ENCODE measurements around the gene RIPK3.

DNA sequence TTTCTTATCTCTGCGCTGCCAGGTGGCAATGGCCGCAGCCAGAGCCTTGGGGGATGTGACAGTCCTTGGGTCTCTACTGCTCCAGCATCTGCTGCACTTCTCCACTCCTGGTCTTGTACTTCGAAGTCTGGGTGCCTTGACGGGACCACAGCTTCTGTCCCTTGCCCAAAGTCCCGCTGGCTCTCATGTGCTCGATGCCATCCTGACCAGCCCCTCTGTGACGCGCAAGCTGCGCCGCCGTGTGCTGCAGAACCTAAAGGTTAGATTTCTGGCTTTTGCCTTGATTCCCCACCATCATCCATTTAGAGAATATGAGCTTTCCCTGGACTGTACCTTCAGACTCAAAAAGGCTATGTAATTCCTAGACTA is 35.8 kb downstream of the RIPK3 start:
- TF ChIP-seq, protein P1, sequence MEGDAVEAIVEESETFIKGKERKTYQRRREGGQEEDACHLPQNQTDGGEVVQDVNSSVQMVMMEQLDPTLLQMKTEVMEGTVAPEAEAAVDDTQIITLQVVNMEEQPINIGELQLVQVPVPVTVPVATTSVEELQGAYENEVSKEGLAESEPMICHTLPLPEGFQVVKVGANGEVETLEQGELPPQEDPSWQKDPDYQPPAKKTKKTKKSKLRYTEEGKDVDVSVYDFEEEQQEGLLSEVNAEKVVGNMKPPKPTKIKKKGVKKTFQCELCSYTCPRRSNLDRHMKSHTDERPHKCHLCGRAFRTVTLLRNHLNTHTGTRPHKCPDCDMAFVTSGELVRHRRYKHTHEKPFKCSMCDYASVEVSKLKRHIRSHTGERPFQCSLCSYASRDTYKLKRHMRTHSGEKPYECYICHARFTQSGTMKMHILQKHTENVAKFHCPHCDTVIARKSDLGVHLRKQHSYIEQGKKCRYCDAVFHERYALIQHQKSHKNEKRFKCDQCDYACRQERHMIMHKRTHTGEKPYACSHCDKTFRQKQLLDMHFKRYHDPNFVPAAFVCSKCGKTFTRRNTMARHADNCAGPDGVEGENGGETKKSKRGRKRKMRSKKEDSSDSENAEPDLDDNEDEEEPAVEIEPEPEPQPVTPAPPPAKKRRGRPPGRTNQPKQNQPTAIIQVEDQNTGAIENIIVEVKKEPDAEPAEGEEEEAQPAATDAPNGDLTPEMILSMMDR (conservative IDR thresholded peaks at IDR 0.05; ENCODE audit: low read depth in 2 of 2), result no peak
- TF ChIP-seq POLR2AphosphoS5 (IDR thresholded peaks at IDR 0.05; ENCODE audit: low read depth), result no peak
- TF ChIP-seq EZH2phosphoT487 (IDR thresholded peaks at IDR 0.05; ENCODE audit: unreplicated experiment), result no peak
- TF ChIP-seq NANOG (IDR thresholded peaks at IDR 0.05; ENCODE audit: borderline replicate concordance), result no peak
- TF ChIP-seq EZH2 (IDR thresholded peaks at IDR 0.05; ENCODE audit: low read depth, unreplicated experiment), result no peak
- no peak for TF ChIP-seq JUNB (IDR thresholded peaks at IDR 0.05; ENCODE audit: unreplicated experiment)
- TF ChIP-seq CREB1 (CRISPR knock-in tag; IDR thresholded peaks at IDR 0.05; ENCODE audit: low read depth), result no peak
- TF ChIP-seq, protein P2, sequence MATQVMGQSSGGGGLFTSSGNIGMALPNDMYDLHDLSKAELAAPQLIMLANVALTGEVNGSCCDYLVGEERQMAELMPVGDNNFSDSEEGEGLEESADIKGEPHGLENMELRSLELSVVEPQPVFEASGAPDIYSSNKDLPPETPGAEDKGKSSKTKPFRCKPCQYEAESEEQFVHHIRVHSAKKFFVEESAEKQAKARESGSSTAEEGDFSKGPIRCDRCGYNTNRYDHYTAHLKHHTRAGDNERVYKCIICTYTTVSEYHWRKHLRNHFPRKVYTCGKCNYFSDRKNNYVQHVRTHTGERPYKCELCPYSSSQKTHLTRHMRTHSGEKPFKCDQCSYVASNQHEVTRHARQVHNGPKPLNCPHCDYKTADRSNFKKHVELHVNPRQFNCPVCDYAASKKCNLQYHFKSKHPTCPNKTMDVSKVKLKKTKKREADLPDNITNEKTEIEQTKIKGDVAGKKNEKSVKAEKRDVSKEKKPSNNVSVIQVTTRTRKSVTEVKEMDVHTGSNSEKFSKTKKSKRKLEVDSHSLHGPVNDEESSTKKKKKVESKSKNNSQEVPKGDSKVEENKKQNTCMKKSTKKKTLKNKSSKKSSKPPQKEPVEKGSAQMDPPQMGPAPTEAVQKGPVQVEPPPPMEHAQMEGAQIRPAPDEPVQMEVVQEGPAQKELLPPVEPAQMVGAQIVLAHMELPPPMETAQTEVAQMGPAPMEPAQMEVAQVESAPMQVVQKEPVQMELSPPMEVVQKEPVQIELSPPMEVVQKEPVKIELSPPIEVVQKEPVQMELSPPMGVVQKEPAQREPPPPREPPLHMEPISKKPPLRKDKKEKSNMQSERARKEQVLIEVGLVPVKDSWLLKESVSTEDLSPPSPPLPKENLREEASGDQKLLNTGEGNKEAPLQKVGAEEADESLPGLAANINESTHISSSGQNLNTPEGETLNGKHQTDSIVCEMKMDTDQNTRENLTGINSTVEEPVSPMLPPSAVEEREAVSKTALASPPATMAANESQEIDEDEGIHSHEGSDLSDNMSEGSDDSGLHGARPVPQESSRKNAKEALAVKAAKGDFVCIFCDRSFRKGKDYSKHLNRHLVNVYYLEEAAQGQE (IDR thresholded peaks at IDR 0.05; ENCODE audit: unreplicated experiment), result no peak
- TF ChIP-seq, protein P3, sequence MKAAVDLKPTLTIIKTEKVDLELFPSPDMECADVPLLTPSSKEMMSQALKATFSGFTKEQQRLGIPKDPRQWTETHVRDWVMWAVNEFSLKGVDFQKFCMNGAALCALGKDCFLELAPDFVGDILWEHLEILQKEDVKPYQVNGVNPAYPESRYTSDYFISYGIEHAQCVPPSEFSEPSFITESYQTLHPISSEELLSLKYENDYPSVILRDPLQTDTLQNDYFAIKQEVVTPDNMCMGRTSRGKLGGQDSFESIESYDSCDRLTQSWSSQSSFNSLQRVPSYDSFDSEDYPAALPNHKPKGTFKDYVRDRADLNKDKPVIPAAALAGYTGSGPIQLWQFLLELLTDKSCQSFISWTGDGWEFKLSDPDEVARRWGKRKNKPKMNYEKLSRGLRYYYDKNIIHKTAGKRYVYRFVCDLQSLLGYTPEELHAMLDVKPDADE (IDR thresholded peaks at IDR 0.05), result no peak
- TF ChIP-seq, protein P4, sequence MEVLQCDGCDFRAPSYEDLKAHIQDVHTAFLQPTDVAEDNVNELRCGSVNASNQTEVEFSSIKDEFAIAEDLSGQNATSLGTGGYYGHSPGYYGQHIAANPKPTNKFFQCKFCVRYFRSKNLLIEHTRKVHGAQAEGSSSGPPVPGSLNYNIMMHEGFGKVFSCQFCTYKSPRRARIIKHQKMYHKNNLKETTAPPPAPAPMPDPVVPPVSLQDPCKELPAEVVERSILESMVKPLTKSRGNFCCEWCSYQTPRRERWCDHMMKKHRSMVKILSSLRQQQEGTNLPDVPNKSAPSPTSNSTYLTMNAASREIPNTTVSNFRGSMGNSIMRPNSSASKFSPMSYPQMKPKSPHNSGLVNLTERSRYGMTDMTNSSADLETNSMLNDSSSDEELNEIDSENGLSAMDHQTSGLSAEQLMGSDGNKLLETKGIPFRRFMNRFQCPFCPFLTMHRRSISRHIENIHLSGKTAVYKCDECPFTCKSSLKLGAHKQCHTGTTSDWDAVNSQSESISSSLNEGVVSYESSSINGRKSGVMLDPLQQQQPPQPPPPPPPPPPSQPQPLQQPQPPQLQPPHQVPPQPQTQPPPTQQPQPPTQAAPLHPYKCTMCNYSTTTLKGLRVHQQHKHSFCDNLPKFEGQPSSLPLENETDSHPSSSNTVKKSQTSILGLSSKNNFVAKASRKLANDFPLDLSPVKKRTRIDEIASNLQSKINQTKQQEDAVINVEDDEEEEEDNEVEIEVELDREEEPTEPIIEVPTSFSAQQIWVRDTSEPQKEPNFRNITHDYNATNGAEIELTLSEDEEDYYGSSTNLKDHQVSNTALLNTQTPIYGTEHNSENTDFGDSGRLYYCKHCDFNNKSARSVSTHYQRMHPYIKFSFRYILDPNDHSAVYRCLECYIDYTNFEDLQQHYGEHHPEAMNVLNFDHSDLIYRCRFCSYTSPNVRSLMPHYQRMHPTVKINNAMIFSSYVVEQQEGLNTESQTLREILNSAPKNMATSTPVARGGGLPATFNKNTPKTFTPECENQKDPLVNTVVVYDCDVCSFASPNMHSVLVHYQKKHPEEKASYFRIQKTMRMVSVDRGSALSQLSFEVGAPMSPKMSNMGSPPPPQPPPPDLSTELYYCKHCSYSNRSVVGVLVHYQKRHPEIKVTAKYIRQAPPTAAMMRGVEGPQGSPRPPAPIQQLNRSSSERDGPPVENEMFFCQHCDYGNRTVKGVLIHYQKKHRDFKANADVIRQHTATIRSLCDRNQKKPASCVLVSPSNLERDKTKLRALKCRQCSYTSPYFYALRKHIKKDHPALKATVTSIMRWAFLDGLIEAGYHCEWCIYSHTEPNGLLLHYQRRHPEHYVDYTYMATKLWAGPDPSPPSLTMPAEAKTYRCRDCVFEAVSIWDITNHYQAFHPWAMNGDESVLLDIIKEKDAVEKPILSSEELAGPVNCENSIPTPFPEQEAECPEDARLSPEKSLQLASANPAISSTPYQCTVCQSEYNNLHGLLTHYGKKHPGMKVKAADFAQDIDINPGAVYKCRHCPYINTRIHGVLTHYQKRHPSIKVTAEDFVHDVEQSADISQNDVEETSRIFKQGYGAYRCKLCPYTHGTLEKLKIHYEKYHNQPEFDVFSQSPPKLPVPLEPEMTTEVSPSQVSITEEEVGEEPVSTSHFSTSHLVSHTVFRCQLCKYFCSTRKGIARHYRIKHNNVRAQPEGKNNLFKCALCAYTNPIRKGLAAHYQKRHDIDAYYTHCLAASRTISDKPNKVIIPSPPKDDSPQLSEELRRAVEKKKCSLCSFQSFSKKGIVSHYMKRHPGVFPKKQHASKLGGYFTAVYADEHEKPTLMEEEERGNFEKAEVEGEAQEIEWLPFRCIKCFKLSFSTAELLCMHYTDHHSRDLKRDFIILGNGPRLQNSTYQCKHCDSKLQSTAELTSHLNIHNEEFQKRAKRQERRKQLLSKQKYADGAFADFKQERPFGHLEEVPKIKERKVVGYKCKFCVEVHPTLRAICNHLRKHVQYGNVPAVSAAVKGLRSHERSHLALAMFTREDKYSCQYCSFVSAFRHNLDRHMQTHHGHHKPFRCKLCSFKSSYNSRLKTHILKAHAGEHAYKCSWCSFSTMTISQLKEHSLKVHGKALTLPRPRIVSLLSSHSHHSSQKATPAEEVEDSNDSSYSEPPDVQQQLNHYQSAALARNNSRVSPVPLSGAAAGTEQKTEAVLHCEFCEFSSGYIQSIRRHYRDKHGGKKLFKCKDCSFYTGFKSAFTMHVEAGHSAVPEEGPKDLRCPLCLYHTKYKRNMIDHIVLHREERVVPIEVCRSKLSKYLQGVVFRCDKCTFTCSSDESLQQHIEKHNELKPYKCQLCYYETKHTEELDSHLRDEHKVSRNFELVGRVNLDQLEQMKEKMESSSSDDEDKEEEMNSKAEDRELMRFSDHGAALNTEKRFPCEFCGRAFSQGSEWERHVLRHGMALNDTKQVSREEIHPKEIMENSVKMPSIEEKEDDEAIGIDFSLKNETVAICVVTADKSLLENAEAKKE (CRISPR knock-in tag; IDR thresholded peaks at IDR 0.05), result no peak
- TF ChIP-seq STAT1 (IDR thresholded peaks at IDR 0.05; ENCODE audit: unreplicated experiment), result no peak
